ENCODE data around the gene STOML1. TPM values are rescaled to one million over a fixed set of nuclear protein-coding genes. Genes with fewer than 3 reads are reported as not detected.

Gene STOML1
- polyA plus RNA-seq, 3 donors, result 3.8 to 5.1 (median 4.7) TPM

DNA sequence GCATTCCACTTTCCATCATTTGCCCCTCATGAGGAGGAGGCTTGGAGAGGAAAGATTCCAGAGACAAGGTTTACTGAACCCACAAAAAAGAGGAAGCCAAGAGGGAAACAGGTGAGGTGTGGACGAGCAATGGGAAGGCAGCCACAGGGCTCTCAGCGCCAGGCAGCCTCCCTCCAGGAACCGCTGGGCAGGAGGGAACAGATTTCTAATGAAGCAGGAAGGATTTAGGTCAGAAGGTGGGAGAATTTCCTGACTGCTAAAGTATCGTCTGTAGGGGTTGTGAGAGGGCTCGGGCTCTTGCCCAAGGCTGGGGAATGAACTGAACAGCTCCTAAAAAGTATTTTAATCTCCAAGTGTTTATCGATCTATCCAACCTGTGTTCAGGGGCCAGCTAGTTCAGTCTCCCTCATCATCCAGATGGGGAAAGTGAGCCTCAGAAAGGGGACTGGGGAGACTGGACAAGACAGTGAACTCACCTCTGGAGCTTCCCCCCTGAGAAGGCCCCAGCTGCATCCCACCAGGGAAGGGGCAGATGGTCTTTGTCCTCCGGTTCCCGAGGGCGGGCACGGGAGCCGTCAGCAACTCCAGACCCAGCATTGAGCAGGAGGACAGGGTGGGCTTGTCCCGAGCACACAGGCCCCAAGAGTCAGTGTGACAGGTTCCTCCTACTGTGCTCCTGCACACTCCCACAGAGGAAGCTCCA is 55.4 kb downstream of the STOML1 start:
- WGBS (ENCODE audit: insufficient coverage), result 26% methylated on average over 8 of the region's 12 CpGs
- intact Hi-C loops (cut with micrococcal nuclease), result no loop called here
- H3K4me3 ChIP-seq (replicated peaks in 1 of 3; ENCODE audit: low read depth in 2 of 3, low read length in 3 of 3), result no peak overlapping the region
- Mint-ChIP-seq H3K27ac (no peak overlapping the region), H3K4me3 (no peak overlapping the region), H3K4me1 (no peaks in the 10 kb centered on the region), H3K27me3 (ENCODE audit: low read depth in 3 of 3) (peaks cover 2 to 4% (median 4%) of the 10 kb centered on the region in 3 donors), H3K9me3 (no peaks in the 10 kb centered on the region), H3K36me3 (no peaks in the 10 kb centered on the region)
- no peak overlapping the region for H2AFZ ChIP-seq (ENCODE audit: insufficient read depth, low read depth, low read length, poor library complexity, severe bottlenecking)
- H3K4me2 ChIP-seq (replicated peaks; ENCODE audit: extremely low read depth, low read length, poor library complexity, severe bottlenecking), result no peak overlapping the region
- no peaks in the 10 kb centered on the region for H3K4me1 ChIP-seq (ENCODE audit: control insufficient read depth in 1 of 2, insufficient read depth in 2 of 2, low read length in 2 of 2)
- TF ChIP-seq, protein P1, sequence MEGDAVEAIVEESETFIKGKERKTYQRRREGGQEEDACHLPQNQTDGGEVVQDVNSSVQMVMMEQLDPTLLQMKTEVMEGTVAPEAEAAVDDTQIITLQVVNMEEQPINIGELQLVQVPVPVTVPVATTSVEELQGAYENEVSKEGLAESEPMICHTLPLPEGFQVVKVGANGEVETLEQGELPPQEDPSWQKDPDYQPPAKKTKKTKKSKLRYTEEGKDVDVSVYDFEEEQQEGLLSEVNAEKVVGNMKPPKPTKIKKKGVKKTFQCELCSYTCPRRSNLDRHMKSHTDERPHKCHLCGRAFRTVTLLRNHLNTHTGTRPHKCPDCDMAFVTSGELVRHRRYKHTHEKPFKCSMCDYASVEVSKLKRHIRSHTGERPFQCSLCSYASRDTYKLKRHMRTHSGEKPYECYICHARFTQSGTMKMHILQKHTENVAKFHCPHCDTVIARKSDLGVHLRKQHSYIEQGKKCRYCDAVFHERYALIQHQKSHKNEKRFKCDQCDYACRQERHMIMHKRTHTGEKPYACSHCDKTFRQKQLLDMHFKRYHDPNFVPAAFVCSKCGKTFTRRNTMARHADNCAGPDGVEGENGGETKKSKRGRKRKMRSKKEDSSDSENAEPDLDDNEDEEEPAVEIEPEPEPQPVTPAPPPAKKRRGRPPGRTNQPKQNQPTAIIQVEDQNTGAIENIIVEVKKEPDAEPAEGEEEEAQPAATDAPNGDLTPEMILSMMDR (IDR thresholded peaks at IDR 0.05), result no peak
- H3K9me3 ChIP-seq (replicated peaks in 1 of 2; ENCODE audit: control insufficient read depth in 1 of 2, insufficient read depth in 1 of 2, low read length in 2 of 2), result no peaks in the 10 kb centered on the region
- no peak for DNase-seq
- H4K20me1 ChIP-seq (ENCODE audit: insufficient read depth, low read length), result no peaks in the 10 kb centered on the region
- no peak overlapping the region for H3K9ac ChIP-seq (ENCODE audit: insufficient read depth, low read length, poor library complexity, severe bottlenecking)
- no peaks in the 10 kb centered on the region for H3K36me3 ChIP-seq (replicated peaks in 1 of 2; ENCODE audit: control insufficient read depth in 1 of 2, insufficient read depth in 2 of 2, low read length in 2 of 2)
- H3K27ac ChIP-seq (ENCODE audit: low read depth in 1 of 2, low read length in 2 of 2), result no peak overlapping the region
- no peaks in the 10 kb centered on the region for H3K79me2 ChIP-seq (ENCODE audit: insufficient read depth, low read length)
- no peaks in the 10 kb centered on the region for H3K27me3 ChIP-seq (ENCODE audit: control insufficient read depth in 2 of 2, insufficient read depth in 2 of 2, low read length in 2 of 2)

DNA sequence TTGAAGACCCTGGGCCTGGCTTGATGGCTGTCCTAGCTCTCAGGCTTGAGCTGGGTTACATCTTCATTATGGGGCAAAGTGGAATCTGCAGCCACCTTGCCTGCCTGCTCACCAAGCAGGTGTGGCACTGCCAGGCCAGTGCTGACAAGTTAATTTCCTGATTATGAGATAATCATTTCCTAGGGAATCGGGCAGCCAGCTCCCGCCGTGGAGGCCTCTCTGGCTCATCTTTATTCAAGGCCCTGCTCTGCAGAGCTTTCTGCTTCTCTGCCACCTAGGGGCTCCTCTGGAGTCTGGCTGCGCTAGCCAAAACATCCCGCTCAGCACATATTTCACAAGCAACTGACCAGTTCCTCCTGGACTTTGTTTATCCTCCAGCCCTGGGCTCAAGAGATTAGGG is 55.9 kb downstream of the STOML1 start:
- DNase-seq, result no peak
- H3K36me3 ChIP-seq (replicated peaks in 1 of 2; ENCODE audit: control insufficient read depth in 1 of 2, insufficient read depth in 2 of 2, low read length in 2 of 2), result no peaks in the 10 kb centered on the region
- TF ChIP-seq, protein P1 (IDR thresholded peaks at IDR 0.05), result no peak
- no peaks in the 10 kb centered on the region for H3K4me1 Mint-ChIP-seq
- no peaks in the 10 kb centered on the region for H3K79me2 ChIP-seq (ENCODE audit: insufficient read depth, low read length)
- H3K36me3 Mint-ChIP-seq, result no peaks in the 10 kb centered on the region
- H3K27ac ChIP-seq (ENCODE audit: low read depth in 1 of 2, low read length in 2 of 2), result no peak overlapping the region
- H3K27me3 ChIP-seq (ENCODE audit: control insufficient read depth in 2 of 2, insufficient read depth in 2 of 2, low read length in 2 of 2), result no peaks in the 10 kb centered on the region
- H4K20me1 ChIP-seq (ENCODE audit: insufficient read depth, low read length), result no peaks in the 10 kb centered on the region
- no peak overlapping the region for H3K4me3 Mint-ChIP-seq
- no peak overlapping the region for H3K27ac Mint-ChIP-seq
- intact Hi-C loops (cut with micrococcal nuclease), result no loop called here
- H3K4me3 ChIP-seq (replicated peaks in 1 of 3; ENCODE audit: low read depth in 2 of 3, low read length in 3 of 3), result no peak overlapping the region
- H3K4me2 ChIP-seq (replicated peaks; ENCODE audit: extremely low read depth, low read length, poor library complexity, severe bottlenecking), result no peak overlapping the region
- H3K27me3 Mint-ChIP-seq (ENCODE audit: low read depth in 3 of 3), result peaks cover 2 to 4% (median 4%) of the 10 kb centered on the region in 3 donors
- H3K9me3 Mint-ChIP-seq, result no peaks in the 10 kb centered on the region
- 49% methylated on average over 4 of the region's 5 CpGs for WGBS (ENCODE audit: insufficient coverage)
- H3K4me1 ChIP-seq (ENCODE audit: control insufficient read depth in 1 of 2, insufficient read depth in 2 of 2, low read length in 2 of 2), result no peaks in the 10 kb centered on the region
- H3K9ac ChIP-seq (ENCODE audit: insufficient read depth, low read length, poor library complexity, severe bottlenecking), result no peak overlapping the region
- H2AFZ ChIP-seq (ENCODE audit: insufficient read depth, low read depth, low read length, poor library complexity, severe bottlenecking), result no peak overlapping the region
- no peaks in the 10 kb centered on the region for H3K9me3 ChIP-seq (replicated peaks in 1 of 2; ENCODE audit: control insufficient read depth in 1 of 2, insufficient read depth in 1 of 2, low read length in 2 of 2)
